22Rv1 (cell line): Measurements from ENCODE around the gene MRPS18A.

Experiments used
- H3K27ac ChIP-seq: fragments of 450-650 bp; 2 replicates; pipeline ENCODE4 v1.5.1; 2017
- ZFX ChIP-seq: fragments of 450-650 bp; IDR thresholded peaks from 2 replicates; pipeline ENCODE4 v1.6.1; 2017; ENCODE audit warnings: antibody characterized with exemption, borderline replicate concordance
- TF ChIP-seq, protein P1 (sequence below): fragments of 450-650 bp; IDR thresholded peaks from 2 replicates; pipeline ENCODE4 v1.5.1; 2017; ENCODE audit warnings: mild to moderate bottlenecking

MRPS18A gene

DNA sequence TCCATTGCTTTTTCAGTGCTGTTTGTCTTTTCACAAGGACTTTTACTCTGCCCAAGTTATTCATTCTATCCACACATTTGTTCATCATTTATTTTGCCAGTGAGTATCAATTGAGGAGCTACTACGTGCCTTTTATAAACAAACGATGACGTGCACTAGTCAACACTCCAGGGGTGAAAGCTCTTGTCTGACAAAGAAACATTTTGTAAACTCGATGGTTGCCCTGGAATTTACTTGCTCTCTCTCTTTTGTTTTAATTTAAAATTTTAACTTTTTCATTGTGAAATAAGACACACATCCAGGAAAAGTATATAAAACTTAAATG, 8.3 kb upstream of the MRPS18A start:
- no peak for TF ChIP-seq ZFX
- TF ChIP-seq, protein P1, sequence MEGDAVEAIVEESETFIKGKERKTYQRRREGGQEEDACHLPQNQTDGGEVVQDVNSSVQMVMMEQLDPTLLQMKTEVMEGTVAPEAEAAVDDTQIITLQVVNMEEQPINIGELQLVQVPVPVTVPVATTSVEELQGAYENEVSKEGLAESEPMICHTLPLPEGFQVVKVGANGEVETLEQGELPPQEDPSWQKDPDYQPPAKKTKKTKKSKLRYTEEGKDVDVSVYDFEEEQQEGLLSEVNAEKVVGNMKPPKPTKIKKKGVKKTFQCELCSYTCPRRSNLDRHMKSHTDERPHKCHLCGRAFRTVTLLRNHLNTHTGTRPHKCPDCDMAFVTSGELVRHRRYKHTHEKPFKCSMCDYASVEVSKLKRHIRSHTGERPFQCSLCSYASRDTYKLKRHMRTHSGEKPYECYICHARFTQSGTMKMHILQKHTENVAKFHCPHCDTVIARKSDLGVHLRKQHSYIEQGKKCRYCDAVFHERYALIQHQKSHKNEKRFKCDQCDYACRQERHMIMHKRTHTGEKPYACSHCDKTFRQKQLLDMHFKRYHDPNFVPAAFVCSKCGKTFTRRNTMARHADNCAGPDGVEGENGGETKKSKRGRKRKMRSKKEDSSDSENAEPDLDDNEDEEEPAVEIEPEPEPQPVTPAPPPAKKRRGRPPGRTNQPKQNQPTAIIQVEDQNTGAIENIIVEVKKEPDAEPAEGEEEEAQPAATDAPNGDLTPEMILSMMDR, result no peak
- H3K27ac ChIP-seq, result no peak overlapping the region

DNA sequence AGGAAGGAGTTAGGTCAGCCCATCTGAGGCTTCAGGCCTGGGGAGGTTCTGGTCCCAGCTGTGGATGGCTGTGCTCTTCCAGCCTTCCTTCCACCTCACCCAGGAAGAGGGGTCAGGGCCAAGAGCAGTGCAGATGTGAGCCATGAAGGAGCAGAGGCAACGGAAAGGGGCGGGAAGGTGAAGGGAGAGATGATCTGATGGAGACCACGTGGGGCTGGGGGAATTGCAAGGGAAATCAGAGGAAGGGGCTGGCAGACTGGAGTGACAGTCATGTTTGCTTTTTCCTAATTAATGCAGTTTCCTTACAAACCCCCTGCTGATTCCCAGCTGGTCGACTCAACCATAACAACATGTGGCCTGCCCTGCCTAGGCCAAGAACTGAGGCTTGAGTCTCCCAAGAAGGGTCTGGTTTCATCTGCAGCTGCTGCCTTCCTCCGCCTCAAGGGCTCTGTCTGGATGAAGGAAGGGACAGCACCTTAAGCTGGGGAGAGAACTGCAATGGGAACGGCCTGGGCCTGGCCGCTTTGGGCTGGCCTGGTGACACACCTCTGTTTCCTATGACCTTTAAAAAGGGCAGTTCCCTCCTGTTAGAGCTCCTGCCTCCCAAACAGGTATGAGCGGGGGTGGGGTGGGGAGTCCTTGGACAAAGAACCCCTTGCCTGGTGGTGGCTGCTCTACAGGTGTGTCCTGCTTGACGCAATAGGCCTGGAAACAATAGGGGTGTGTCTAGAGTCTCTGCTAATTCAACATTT, 7.8 kb upstream of the MRPS18A start:
- TF ChIP-seq ZFX, result no peak
- TF ChIP-seq, protein P1, result no peak
- no peak overlapping the region for H3K27ac ChIP-seq

GRCh38 chr6:43689421-43689820, 1.8 kb upstream of the MRPS18A start:
- no peak for TF ChIP-seq ZFX
- TF ChIP-seq, protein P1, result no peak
- H3K27ac ChIP-seq, result no peak overlapping the region

- H3K27ac ChIP-seq, result peak overlapping the region; percentile 80
- TF ChIP-seq, protein P1, result no peak
- no peak for TF ChIP-seq ZFX
These were observed 533 bp downstream of the MRPS18A start for GRCh38 chr6:43687079-43687436.

DNA sequence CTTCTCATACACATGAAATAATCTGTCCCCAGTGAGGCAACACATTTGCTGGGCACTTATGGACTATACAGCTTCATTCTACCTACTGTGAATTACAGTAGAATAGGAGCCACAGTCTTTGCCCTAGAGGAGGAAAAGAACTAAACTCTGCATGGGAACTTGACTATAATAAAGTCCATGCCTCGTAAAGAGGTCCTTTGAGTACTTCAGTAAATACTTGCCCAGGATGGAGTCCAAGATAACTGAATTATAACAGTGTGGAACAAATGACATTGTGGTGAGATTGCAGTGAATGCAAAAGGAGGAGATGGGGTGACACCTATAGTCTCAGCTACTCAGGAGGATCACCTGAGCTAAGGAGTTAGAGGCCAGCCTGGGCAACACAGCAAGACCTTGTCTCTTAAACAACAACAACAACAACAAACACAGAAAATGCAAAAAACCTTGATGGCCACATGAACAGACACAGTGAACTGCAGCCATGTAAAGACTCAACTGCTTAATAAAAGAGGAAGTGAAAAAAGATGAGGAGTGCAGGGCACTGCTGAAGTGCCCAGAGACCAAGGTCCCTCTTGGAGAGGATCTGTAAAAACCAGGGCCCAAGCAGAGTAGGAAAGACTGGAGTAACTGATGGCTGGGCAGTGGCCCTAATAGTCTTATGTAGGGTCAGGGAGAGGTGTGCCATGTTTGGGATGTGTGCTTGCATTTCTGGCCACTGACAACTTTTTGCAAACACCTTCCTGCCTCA, 3.7 kb downstream of the MRPS18A start:
- TF ChIP-seq, protein P1, result no peak
- TF ChIP-seq ZFX, result no peak
- peak overlapping the region; percentile 52 for H3K27ac ChIP-seq

DNA sequence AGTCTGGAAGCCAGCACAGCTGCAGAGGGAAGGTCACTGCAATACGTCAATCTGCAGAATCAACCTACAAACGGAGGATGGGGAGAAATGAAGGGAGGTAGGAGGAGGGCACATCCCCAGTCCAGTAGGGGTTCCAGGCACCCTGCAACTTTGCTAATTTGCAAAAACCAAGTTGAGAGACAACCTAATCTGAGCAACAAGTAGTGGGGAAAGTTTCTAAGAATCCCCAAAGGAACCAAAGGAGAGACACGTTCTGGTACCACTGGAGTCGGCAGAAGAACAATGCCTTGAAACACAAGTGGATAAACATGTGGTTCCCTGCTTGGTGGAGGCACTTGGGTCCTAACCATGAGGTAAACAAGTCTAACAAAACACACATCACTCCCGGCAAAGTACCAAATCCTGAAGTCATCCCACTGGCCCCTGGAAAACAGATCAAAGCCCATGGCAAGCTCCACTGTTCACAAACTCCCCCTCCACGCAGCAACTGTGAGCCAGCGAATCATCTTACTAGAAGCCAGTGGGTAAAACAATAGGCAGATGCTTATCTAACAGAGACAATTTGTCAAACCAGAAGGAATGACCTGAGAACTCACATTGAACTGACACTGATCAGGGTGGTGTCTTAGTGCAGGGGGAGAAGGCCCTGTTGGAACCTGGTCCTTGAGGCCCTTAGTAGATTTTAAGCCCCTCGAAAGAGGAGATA, 4.7 kb downstream of the MRPS18A start:
- peak overlapping the region; percentile 52 for H3K27ac ChIP-seq
- TF ChIP-seq, protein P1, result no peak
- TF ChIP-seq ZFX, result no peak
